ENCODE results near the gene TMEM144. TPM values are rescaled to one million over a fixed set of nuclear protein-coding genes. Genes with fewer than 3 reads are reported as not detected.

TMEM144 gene
- total RNA-seq, 1 experiment from 2014 or later: 3.4 TPM

GRCh38 chr4:158181906-158182305, 28.4 kb upstream of the TMEM144 start:
- H3K79me1 ChIP-seq (ENCODE audit: insufficient read depth, low read depth, low read length, poor library complexity, severe bottlenecking): no peaks in the 10 kb centered on the region
- WGBS (ENCODE audit: extremely low coverage, insufficient read length, low lambda C conversion rate): no CpG with 5 or more reads among the region's 5 CpGs
- no peaks in the 10 kb centered on the region for H4K20me1 ChIP-seq (ENCODE audit: control insufficient read depth, insufficient read depth, insufficient read length)
- no peaks in the 10 kb centered on the region for H3K4me1 ChIP-seq (ENCODE audit: insufficient read depth, low read length)
- H3T11ph ChIP-seq (ENCODE audit: low read length): no peak overlapping the region
- H3K4me3 Mint-ChIP-seq: no peak overlapping the region
- H3K4me1 Mint-ChIP-seq: no peaks in the 10 kb centered on the region
- no peaks in the 10 kb centered on the region for H3K9me3 ChIP-seq (ENCODE audit: control insufficient read depth, low read depth, low read length)
- no peaks in the 10 kb centered on the region for H3K23me2 ChIP-seq (ENCODE audit: insufficient read length, low read depth, low read length, poor library complexity, severe bottlenecking)
- H3K27me3 Mint-ChIP-seq (ENCODE audit: low read depth): no peaks in the 10 kb centered on the region
- no peak for TF ChIP-seq CTCF (conservative IDR thresholded peaks at IDR 0.05)
- no peak overlapping the region for H2AK5ac ChIP-seq (ENCODE audit: insufficient read length, low read length)
- H3K18ac ChIP-seq (ENCODE audit: insufficient read length, low read depth, low read length): no peak overlapping the region
- no peak overlapping the region for H3K27ac Mint-ChIP-seq
- H4K5ac ChIP-seq (ENCODE audit: insufficient read length, low read depth, low read length): no peak overlapping the region
- H2BK120ac ChIP-seq (ENCODE audit: low read depth, low read length, poor library complexity, severe bottlenecking): no peak overlapping the region
- no peak overlapping the region for H3K56ac ChIP-seq (ENCODE audit: insufficient read length, low read depth, low read length)
- H2BK15ac ChIP-seq (ENCODE audit: low read depth, low read length): no peak overlapping the region
- H4K8ac ChIP-seq (replicated peaks; ENCODE audit: insufficient read length, low read depth, low read length): no peak overlapping the region
- no peak overlapping the region for H3K27ac ChIP-seq (ENCODE audit: insufficient read length, low read depth, low read length)
- no peak overlapping the region for H3K14ac ChIP-seq (ENCODE audit: insufficient read depth, low read length)
- no peak overlapping the region for H2BK5ac ChIP-seq (ENCODE audit: insufficient read length, low read length)
- H3K4me2 ChIP-seq (ENCODE audit: insufficient read depth, insufficient read length, low read length): no peak overlapping the region
- H3K4ac ChIP-seq (ENCODE audit: low read depth, low read length): no peak overlapping the region
- no peaks in the 10 kb centered on the region for H3K27me3 ChIP-seq (ENCODE audit: insufficient read depth, low read length)
- no peak overlapping the region for H2BK20ac ChIP-seq (ENCODE audit: low read depth, low read length, poor library complexity, severe bottlenecking)
- no peaks in the 10 kb centered on the region for H3K9me3 Mint-ChIP-seq
- H4K91ac ChIP-seq (ENCODE audit: insufficient read length, low read depth, low read length): no peak overlapping the region
- H3K79me2 ChIP-seq (ENCODE audit: insufficient read depth, low read length): no peaks in the 10 kb centered on the region
- no peaks in the 10 kb centered on the region for H3K36me3 Mint-ChIP-seq (ENCODE audit: insufficient read depth in 1 of 3, low read depth in 3 of 3)
- peak overlapping the region; percentile 62 for H2AFZ ChIP-seq (ENCODE audit: low read length)
- no peak for DNase-seq
- H2BK12ac ChIP-seq (ENCODE audit: insufficient read length, low read depth, low read length): no peak overlapping the region
- no peak overlapping the region for H3K23ac ChIP-seq (ENCODE audit: insufficient read length, low read depth, low read length)
- no peak overlapping the region for H3K9ac ChIP-seq (ENCODE audit: extremely low read depth, insufficient read length, low read length)

All from H9 (cell line).